Gastroesophageal sphincter (tissue), 4 donors: Measurements from ENCODE around the gene POU2AF2. TPM values are rescaled to one million over a fixed set of nuclear protein-coding genes. Genes with fewer than 3 reads are reported as not detected.
A peak's percentile ranks its signal among the peaks of the same experiment; 100 is the strongest.

Source experiments
- ATAC-seq: fragments of 150-250 bp; one replicate; pipeline ENCODE4 v1.9.1; 2016; ENCODE audit warnings: mild to moderate bottlenecking, moderate library complexity
- H3K27ac ChIP-seq, 4 donors: fragments of 200-600 bp; sonication (generic) in 3 of 4; 1 replicate in 3 of 4; 2 replicates in 1 of 4; pipeline ENCODE4 v1.5.1; 2016 to 2019
- H3K27me3 ChIP-seq: fragments of 200-600 bp; sonication (generic); one replicate; pipeline ENCODE4 v1.5.1; 2019
- H3K36me3 ChIP-seq, 2 donors: fragments of 200-600 bp; sonication (generic); one replicate each; pipeline ENCODE4 v1.5.1; 2019; ENCODE audit warnings: control low read depth in 1 of 2
- H3K4me1 ChIP-seq, 3 donors: fragments of 200-600 bp; sonication (generic); 1 replicate in 2 of 3; 2 replicates in 1 of 3; pipeline ENCODE4 v1.5.1; 2016 to 2019; ENCODE audit warnings: control low read depth in 2 of 3
- H3K4me3 ChIP-seq, 2 donors: fragments of 200-600 bp; sonication (generic); one replicate each; pipeline ENCODE4 v1.5.1; 2019; ENCODE audit warnings: mild to moderate bottlenecking in 1 of 2, moderate library complexity in 1 of 2
- H3K9me3 ChIP-seq, 3 donors: fragments of 200-600 bp; sonication (generic); one replicate each; pipeline ENCODE4 v1.5.1; 2017 to 2019; ENCODE audit warnings: control low read depth in 2 of 3
- CTCF ChIP-seq, 4 experiments: fragments of 200-600 bp in 2 of 4; fragments of 450-650 bp in 2 of 4; sonication (generic) in 1 of 4; IDR thresholded peaks; one replicate each; pipeline ENCODE4 v1.5.1; 2017 to 2019; ENCODE audit warnings: antibody characterized with exemption in 4 of 4, mild to moderate bottlenecking in 2 of 4, moderate library complexity in 2 of 4
- EP300 ChIP-seq: sonication (generic); formaldehyde crosslinking; IDR thresholded peaks from one replicate; pipeline ENCODE4 v1.6.1; 2017; ENCODE audit warnings: antibody characterized with exemption, mild to moderate bottlenecking
- POLR2A ChIP-seq, 2 donors: fragments of 450-650 bp; IDR thresholded peaks; one replicate each; pipeline ENCODE4 v1.6.1; 2017; ENCODE audit warnings: antibody characterized with exemption in 2 of 2, mild to moderate bottlenecking in 2 of 2, moderate library complexity in 1 of 2
- POLR2AphosphoS5 ChIP-seq: sonication (generic); formaldehyde crosslinking; IDR thresholded peaks from one replicate; pipeline ENCODE4 v1.6.1; 2017; ENCODE audit warnings: antibody characterized with exemption
- WGBS, 2 donors: methylation state at CpG; one replicate each; pipeline ENCODE4 v1.1.5; 2018; ENCODE audit warnings: low coverage in 1 of 2; 5-methylcytosine and 5-hydroxymethylcytosine counted together
- total RNA-seq, 4 donors: library from RNA; depleted of rRNA; stranded (reverse); fragments of >200 nt; gene quantifications; one replicate each; pipeline ENCODE4 v1.1.0, GENCODE V29; 2016

Gene POU2AF2
- total RNA-seq, 4 donors from 2014 or later = 0.59 to 0.81 TPM; not detected in 2

DNA sequence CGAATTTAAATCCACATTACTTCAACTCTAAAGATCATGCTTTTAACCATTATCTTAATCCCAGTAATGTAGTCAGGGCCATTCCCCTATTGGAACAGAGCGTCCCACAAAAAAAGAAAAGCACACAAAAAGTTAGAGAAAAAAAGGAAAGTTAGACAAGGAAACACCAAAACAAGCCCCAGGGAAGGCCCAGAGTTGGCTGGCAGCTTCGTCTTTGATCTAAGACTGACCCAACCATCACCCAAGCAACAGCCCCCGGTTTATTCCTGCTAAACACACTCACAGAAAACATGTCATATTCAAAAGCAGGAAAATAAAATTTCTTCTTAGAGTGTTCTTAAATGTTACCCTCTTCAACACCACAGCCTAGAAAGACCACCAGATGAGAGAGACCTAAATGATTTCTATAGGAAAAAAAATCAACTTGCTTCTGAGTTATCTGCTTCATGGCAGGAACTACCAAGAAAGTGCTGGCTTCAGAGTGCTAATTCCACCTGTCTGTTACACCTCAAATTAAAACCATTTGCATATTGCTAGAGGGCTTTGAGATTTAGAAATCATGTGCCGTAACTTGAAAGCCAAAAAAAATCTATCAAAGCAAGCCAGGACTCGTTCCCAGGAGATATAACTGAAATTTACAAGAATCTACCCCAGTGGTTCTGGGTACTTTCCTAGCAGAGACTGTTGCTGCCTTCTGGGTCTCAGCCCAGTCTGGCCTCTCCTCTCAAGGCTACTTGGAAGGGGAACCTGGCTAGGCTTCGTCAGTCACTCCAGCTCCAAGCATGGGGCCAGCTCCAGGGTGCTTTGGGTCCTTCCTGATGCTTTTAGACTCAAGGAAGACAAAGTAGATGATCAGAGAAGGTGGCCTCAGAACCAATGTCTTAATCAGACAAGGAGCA, 84.0 kb downstream of the POU2AF2 start:
- peak; percentile 37 for ATAC-seq
- Histone ChIP-seq H3K4me1 (peaks cover 5 to 60% (median 6%) of the 10 kb centered on the region in 3 donors), H3K9me3 (no peaks in the 10 kb centered on the region), H3K36me3 (no peaks in the 10 kb centered on the region), H3K4me3 (no peak overlapping the region), H3K27me3 (no peaks in the 10 kb centered on the region), H3K27ac (peak overlapping the region in 2 of 4 donors; percentile 25 to 67)
- no peak for TF ChIP-seq POLR2AphosphoS5
- no peak for TF ChIP-seq CTCF (IDR thresholded peaks at IDR 0.05)
- TF ChIP-seq EP300 = no peak
- WGBS, 2 donors = 60 to 82% methylated on average over 4 to 6 of the region's 7 CpGs

DNA sequence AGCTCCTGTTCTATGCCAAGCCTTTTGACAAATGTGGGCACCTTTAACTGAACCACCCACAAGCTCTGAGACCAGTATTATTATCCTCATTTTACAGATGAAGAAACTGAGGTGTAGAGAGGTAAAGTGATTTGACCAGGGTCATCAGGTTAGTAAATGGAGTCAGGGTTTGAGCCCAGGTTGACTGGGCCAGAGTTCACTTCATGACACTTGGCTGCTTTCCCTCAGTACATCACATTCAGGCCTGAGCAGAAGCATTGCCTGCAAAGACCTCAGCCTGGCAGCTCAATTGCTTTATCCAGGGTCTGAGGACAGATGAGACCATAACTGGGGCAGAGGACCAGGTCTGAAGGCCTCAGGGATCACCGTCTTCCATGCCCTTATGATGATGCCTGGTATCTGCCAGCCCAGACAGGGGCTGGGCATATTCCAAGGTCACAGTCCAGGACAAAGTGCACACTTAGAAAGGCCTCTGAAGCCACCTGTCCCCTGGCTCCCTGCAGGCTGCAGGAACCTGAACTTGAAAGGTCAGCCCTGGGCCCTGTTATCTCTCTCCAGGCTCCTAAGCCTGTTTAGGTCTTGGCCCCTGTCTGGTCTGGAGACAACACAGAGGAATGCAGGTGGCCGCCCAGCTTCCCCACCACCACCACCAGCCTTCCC, 84.8 kb downstream of the POU2AF2 start:
- no peak overlapping the region for H3K4me3 ChIP-seq
- H3K27ac ChIP-seq = peak overlapping the region in 2 of 4 donors; percentile 67 to 73
- peaks cover 5 to 59% (median 6%) of the 10 kb centered on the region in 3 donors for H3K4me1 ChIP-seq
- no peaks in the 10 kb centered on the region for H3K36me3 ChIP-seq
- TF ChIP-seq POLR2AphosphoS5 (no peak), POLR2A (IDR thresholded peaks at IDR 0.05) (no peak), EP300 (no peak), CTCF (IDR thresholded peaks at IDR 0.05) (no peak)
- H3K9me3 ChIP-seq = no peaks in the 10 kb centered on the region
- WGBS, 2 donors = 100% methylated on average over 1 of the region's 2 CpGs; no CpG with 5 or more reads in 1 of the 2 donors
- no peak for ATAC-seq
- H3K27me3 ChIP-seq = no peaks in the 10 kb centered on the region

DNA sequence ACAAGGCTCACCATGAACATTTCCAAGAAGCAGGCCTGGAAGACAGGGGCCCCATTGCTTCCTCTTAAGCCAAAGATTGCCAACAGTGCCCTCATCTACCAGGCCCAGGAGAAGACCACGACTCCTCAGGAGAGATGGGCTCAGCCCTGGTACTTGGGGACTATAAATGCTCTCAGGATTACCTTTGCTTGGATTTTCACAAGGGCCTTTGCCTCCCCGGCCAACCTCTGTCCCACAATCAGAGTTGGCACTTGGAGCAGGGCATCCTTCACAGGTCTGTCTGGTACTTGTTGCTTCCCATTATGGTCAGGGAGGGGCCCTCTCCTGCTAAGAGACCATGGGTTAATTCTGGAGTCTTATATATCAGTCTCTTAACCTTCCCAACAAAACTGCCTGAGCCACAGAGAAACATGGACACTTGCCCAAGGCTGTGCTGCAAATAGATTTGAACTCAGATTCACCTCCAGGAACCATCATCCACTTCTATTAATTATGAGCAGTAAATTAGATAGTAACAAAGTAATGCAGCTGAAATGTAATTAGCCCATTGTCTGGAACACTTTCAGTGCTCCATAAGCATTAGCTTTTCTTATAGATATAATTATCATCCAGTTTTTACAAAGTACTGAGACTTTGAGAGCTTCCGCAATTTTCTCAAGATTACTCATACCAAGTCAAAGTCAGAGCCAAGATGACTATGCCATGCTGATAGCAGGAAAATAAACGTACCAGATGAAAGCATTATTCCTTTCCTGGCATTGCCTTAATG, 86.4 kb downstream of the POU2AF2 start:
- ATAC-seq = peak; percentile 24
- Histone ChIP-seq H3K27me3 (no peaks in the 10 kb centered on the region), H3K4me1 (peaks cover 5 to 59% (median 6%) of the 10 kb centered on the region in 3 donors), H3K27ac (peak overlapping the region; percentile 36 to 80 (median 70)), H3K36me3 (no peaks in the 10 kb centered on the region), H3K4me3 (no peak overlapping the region), H3K9me3 (no peaks in the 10 kb centered on the region)
- 24 to 42% methylated on average over 3 to 4 of the region's 4 CpGs for WGBS, 2 donors
- TF ChIP-seq POLR2AphosphoS5 (peak; percentile 81), POLR2A (IDR thresholded peaks at IDR 0.05) (no peak)

- TF ChIP-seq CTCF (IDR thresholded peaks at IDR 0.05) = no peak
- TF ChIP-seq POLR2AphosphoS5 = no peak
- no peak for TF ChIP-seq POLR2A (IDR thresholded peaks at IDR 0.05)
- no peak for TF ChIP-seq EP300
- Histone ChIP-seq H3K36me3 (no peaks in the 10 kb centered on the region), H3K27me3 (no peaks in the 10 kb centered on the region), H3K4me1 (peaks cover 5 to 40% (median 6%) of the 10 kb centered on the region in 3 donors), H3K27ac (no peak overlapping the region), H3K4me3 (no peak overlapping the region), H3K9me3 (no peaks in the 10 kb centered on the region)
- 82 to 97% methylated on average over 3 to 8 of the region's 9 CpGs for WGBS, 2 donors
- no peak for ATAC-seq
Observed at GRCh38 chr11:111334532-111335502, 89.3 kb downstream of the POU2AF2 start.
